Chondrocyte (in vitro differentiated cells): Measurements from ENCODE around the gene F2R. TPM values are rescaled to one million over a fixed set of nuclear protein-coding genes. Genes with fewer than 3 reads are reported as not detected.
"Not testable (repeated sequence)": the region's sequence is repeated elsewhere in the genome, so short reads cannot be mapped to it uniquely, and the experiment has no call there.

Source experiments
- DNase-seq: peaks from one replicate; pipeline ENCODE4 v3.0.0; 2021; ENCODE audit warnings: mixed read lengths, low spot score
- H3K27ac Mint-ChIP-seq: one replicate; pipeline ENCODE4 v1.8.0; 2021; ENCODE audit warnings: mild to moderate bottlenecking, moderate library complexity, mixed read lengths; ENCODE audit not compliant: unreplicated experiment
- H3K27me3 Mint-ChIP-seq: 2 replicates; pipeline ENCODE4 v1.8.0; 2021; ENCODE audit warnings: low read depth, mixed read lengths
- H3K36me3 Mint-ChIP-seq: 2 replicates; pipeline ENCODE4 v1.8.0; 2021; ENCODE audit warnings: low read depth, mixed read lengths
- H3K4me1 Mint-ChIP-seq: 2 replicates; pipeline ENCODE4 v1.8.0; 2021; ENCODE audit warnings: low read depth, mild to moderate bottlenecking, mixed read lengths
- H3K4me3 Mint-ChIP-seq: one replicate; pipeline ENCODE4 v1.8.0; 2021; ENCODE audit warnings: mild to moderate bottlenecking, moderate library complexity, mixed read lengths; ENCODE audit not compliant: unreplicated experiment
- H3K9me3 Mint-ChIP-seq: 2 replicates; pipeline ENCODE4 v1.8.0; 2021; ENCODE audit warnings: low read depth, mixed read lengths
- total RNA-seq: library from RNA; stranded (reverse); gene quantifications from 3 replicates; pipeline ENCODE4 v1.2.1, GENCODE V29; 2021
- TF ChIP-seq, protein P1 (sequence below): fragments of 200-600 bp; sonication (generic); IDR thresholded peaks from 2 replicates; pipeline ENCODE4 v1.5.0; 2021; ENCODE audit warnings: antibody characterized with exemption, mild to moderate bottlenecking, moderate library complexity

The F2R gene
- total RNA-seq, 1 donor from 2014 or later, result 126 TPM

DNA sequence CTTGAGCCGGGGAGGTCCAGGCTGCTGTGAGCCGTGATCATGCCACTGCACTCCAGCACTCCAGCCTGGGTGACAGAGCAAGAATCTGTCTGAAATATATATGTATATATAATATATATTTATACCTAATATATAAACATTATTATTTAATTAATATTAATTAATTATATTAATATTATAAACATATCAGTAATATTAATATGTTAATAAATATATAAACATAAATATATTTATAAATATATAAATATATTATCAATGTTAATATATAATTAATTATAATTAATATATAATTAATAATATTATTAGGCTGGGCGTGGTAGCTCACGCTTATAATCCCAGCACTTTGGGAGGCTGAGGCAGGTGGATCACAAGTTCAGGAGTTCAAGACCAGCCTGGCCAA, 41.1 kb downstream of the F2R start:
- no peaks in the 10 kb centered on the region for H3K9me3 Mint-ChIP-seq
- no peaks in the 10 kb centered on the region for H3K4me1 Mint-ChIP-seq
- TF ChIP-seq, protein P1, sequence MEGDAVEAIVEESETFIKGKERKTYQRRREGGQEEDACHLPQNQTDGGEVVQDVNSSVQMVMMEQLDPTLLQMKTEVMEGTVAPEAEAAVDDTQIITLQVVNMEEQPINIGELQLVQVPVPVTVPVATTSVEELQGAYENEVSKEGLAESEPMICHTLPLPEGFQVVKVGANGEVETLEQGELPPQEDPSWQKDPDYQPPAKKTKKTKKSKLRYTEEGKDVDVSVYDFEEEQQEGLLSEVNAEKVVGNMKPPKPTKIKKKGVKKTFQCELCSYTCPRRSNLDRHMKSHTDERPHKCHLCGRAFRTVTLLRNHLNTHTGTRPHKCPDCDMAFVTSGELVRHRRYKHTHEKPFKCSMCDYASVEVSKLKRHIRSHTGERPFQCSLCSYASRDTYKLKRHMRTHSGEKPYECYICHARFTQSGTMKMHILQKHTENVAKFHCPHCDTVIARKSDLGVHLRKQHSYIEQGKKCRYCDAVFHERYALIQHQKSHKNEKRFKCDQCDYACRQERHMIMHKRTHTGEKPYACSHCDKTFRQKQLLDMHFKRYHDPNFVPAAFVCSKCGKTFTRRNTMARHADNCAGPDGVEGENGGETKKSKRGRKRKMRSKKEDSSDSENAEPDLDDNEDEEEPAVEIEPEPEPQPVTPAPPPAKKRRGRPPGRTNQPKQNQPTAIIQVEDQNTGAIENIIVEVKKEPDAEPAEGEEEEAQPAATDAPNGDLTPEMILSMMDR, result no peak
- DNase-seq, result no peak
- H3K27ac Mint-ChIP-seq, result no peak overlapping the region
- H3K36me3 Mint-ChIP-seq, result no peaks in the 10 kb centered on the region
- no peaks in the 10 kb centered on the region for H3K27me3 Mint-ChIP-seq
- no peak overlapping the region for H3K4me3 Mint-ChIP-seq

DNA sequence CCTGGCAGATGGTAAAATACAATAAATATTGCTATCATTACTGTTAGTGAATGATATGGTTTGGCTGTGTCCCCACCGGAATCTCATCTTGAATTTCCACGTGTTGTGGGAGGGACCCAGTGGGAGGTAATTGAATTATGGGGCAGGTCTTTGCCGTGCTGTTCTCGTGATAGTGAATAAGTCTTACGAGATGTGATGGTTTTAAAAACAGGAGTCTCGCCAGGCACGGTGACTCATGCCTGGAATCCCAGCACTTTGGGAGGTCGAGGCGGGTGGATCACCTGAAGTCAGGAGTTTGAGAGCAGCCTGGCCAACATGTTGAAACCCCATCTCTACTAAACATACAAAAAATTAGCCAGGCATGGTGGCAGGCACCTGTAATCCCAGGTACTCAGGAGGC, 45.2 kb downstream of the F2R start:
- H3K36me3 Mint-ChIP-seq, H3K27ac Mint-ChIP-seq, H3K4me3 Mint-ChIP-seq, DNase-seq, H3K27me3 Mint-ChIP-seq: not testable (repeated sequence)
- peaks cover 12% of the 10 kb centered on the region for H3K4me1 Mint-ChIP-seq
- peaks cover 17% of the 10 kb centered on the region for H3K9me3 Mint-ChIP-seq

DNA sequence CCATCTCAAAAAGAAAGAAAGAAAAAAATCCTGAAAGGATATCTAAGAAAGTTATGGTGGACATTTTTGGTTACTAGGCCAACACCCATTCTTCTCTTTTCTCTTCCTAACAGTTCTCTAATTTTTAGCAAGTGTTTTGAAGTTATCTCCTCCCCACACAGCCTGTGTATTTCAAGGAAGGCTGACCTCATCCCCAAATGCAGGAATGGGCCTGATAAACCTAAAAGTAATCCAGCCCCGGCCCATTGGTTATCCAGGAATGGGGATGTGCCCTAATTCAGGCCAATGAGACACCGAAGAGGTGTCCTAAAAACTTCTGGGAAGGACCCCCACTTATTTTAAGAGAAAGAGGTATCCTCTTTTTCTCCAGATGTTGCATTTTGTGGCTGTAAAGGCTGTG, 46.6 kb downstream of the F2R start:
- no peak overlapping the region for H3K4me3 Mint-ChIP-seq
- TF ChIP-seq, protein P1, result no peak
- no peaks in the 10 kb centered on the region for H3K27me3 Mint-ChIP-seq
- no peak for DNase-seq
- peaks cover 3% of the 10 kb centered on the region for H3K36me3 Mint-ChIP-seq
- H3K27ac Mint-ChIP-seq, result no peak overlapping the region
- H3K4me1 Mint-ChIP-seq, result peaks cover 16% of the 10 kb centered on the region
- H3K9me3 Mint-ChIP-seq, result peaks cover 17% of the 10 kb centered on the region

DNA sequence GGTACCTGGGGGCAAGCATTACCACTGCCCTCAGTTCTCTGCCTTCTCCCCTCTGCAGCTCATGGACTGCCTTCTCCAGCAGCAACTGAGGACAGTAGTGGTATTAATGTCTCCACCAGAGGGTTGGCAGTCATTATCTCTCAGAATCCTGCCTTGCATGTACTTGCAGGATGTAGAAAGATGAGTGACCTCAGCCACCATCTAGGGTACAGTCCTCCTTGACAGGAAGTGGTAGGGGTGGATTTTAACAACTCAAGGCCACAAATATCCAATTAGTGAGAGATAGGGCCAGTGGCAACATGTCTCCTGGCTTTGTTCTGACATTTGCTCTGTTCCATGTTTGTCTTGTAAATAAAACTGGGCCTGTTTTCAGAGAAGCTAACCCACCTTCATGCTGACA, 47.2 kb downstream of the F2R start:
- H3K4me1 Mint-ChIP-seq, result peaks cover 16% of the 10 kb centered on the region
- no peaks in the 10 kb centered on the region for H3K27me3 Mint-ChIP-seq
- H3K4me3 Mint-ChIP-seq, result no peak overlapping the region
- TF ChIP-seq, protein P1, result no peak
- no peak for DNase-seq
- H3K36me3 Mint-ChIP-seq, result peaks cover 3% of the 10 kb centered on the region
- H3K9me3 Mint-ChIP-seq, result peaks cover 17% of the 10 kb centered on the region
- no peak overlapping the region for H3K27ac Mint-ChIP-seq

DNA sequence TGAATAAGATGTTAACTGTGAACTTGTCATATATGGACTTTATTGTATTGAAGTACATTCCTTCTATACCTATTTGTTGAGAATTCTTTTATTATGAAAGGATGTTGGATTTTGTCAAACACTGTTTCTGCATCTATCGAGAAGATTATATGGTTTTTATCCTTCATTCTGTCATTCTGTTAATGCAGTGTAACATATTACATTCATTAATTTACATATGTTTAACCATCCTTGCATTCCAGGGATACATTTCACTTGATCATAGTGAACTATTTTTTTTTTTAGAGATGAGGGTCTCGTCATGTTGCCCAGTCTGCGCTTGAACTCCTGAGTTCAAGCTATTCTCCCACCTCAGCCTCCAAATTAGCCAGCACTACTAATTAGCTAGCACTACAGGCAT, 48.4 kb downstream of the F2R start:
- Mint-ChIP-seq H3K9me3 (peaks cover 17% of the 10 kb centered on the region), H3K27ac (no peak overlapping the region), H3K4me1 (peaks cover 16% of the 10 kb centered on the region), H3K27me3 (no peaks in the 10 kb centered on the region), H3K36me3 (peaks cover 3% of the 10 kb centered on the region), H3K4me3 (no peak overlapping the region)
- no peak for DNase-seq
- TF ChIP-seq, protein P1, result no peak

DNA sequence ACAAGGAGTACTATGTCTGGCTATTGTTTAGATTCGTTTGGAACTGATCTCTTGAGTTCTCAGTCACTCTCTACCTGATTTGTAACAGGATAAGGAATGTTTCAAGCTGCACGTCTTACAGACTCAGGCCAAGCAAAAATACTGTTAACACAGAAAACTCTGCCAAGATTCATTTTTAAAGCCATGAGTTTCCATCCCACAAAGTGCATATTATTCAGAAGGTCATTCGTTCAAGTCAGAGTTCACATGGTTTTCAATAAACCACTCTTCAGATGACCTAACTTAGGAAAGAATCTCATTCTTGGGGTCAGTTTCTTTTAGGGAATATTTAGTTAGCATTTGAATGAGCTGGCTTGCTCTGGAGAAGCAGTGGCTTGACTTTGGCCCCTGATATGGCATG, 49.3 kb downstream of the F2R start:
- no peak overlapping the region for H3K4me3 Mint-ChIP-seq

More for the DNA sequence above, 49.3 kb downstream of the F2R start:
- no peak overlapping the region for H3K27ac Mint-ChIP-seq
- H3K9me3 Mint-ChIP-seq, result peaks cover 17% of the 10 kb centered on the region
- H3K4me1 Mint-ChIP-seq, result peaks cover 16% of the 10 kb centered on the region
- DNase-seq, result no peak
- no peaks in the 10 kb centered on the region for H3K27me3 Mint-ChIP-seq
- peaks cover 3% of the 10 kb centered on the region for H3K36me3 Mint-ChIP-seq
- TF ChIP-seq, protein P1, result no peak
